ENCODE measurements around the gene NUPR1.

DNA sequence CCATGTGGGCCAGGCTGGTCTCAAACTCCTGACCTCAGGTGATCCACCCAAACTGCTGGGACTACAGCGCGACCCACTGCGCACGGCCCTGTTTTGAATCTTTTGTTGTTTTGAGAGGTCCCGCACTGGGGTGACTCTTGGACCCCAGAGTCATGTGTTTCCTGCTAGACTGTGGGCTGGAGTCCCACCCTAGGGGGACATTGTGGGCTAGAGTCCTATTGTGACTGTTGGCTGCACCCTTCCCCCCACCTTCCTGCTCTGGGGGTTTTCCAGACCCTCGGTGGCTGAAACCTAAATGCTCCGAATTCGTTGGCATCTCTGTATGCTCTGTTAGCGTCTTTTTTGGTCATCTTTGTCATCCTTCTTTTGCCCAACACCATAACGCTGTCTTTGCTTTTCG lies 16.0 kb downstream of the NUPR1 start:
- TF ChIP-seq, protein P1, sequence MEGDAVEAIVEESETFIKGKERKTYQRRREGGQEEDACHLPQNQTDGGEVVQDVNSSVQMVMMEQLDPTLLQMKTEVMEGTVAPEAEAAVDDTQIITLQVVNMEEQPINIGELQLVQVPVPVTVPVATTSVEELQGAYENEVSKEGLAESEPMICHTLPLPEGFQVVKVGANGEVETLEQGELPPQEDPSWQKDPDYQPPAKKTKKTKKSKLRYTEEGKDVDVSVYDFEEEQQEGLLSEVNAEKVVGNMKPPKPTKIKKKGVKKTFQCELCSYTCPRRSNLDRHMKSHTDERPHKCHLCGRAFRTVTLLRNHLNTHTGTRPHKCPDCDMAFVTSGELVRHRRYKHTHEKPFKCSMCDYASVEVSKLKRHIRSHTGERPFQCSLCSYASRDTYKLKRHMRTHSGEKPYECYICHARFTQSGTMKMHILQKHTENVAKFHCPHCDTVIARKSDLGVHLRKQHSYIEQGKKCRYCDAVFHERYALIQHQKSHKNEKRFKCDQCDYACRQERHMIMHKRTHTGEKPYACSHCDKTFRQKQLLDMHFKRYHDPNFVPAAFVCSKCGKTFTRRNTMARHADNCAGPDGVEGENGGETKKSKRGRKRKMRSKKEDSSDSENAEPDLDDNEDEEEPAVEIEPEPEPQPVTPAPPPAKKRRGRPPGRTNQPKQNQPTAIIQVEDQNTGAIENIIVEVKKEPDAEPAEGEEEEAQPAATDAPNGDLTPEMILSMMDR (conservative IDR thresholded peaks at IDR 0.05; ENCODE audit: low read depth, low read length), result no peak
- no peak for TF ChIP-seq EZH2 (IDR thresholded peaks at IDR 0.05; ENCODE audit: borderline replicate concordance, low read depth, low read length, poor library complexity, severe bottlenecking)
